HEK293T (cell line): ENCODE results near the gene FAM98B.

Source experiments
- ARNT ChIP-seq: fragments of 450-650 bp; IDR thresholded peaks from 2 replicates; pipeline ENCODE4 v1.6.1; 2017; ENCODE audit warnings: mild to moderate bottlenecking
- BHLHE40 ChIP-seq: fragments of 450-650 bp; IDR thresholded peaks from 2 replicates; pipeline ENCODE4 v1.6.1; 2016; ENCODE audit warnings: mild to moderate bottlenecking, moderate library complexity, borderline replicate concordance
- CTBP1 ChIP-seq: fragments of 450-650 bp; IDR thresholded peaks from 2 replicates; pipeline ENCODE4 v1.6.1; 2016; ENCODE audit warnings: borderline replicate concordance
- ELF4 ChIP-seq: fragments of 450-650 bp; IDR thresholded peaks from 2 replicates; pipeline ENCODE4 v1.6.1; 2017; ENCODE audit warnings: antibody characterized with exemption
- FOXA1 ChIP-seq: fragments of 450-650 bp; IDR thresholded peaks from 2 replicates; pipeline ENCODE4 v1.6.1; 2016; ENCODE audit warnings: mild to moderate bottlenecking
- FOXM1 ChIP-seq: fragments of 450-650 bp; IDR thresholded peaks from 2 replicates; pipeline ENCODE4 v1.6.1; 2017; ENCODE audit warnings: mild to moderate bottlenecking, borderline replicate concordance
- HDGF ChIP-seq: fragments of 450-650 bp; IDR thresholded peaks from 2 replicates; pipeline ENCODE4 v1.6.1; 2017; ENCODE audit warnings: antibody characterized with exemption, borderline replicate concordance
- L3MBTL2 ChIP-seq: fragments of 450-650 bp; conservative IDR thresholded peaks from 2 replicates; pipeline ENCODE4 v1.6.1; 2016; ENCODE audit warnings: mild to moderate bottlenecking
- NFRKB ChIP-seq: fragments of 450-650 bp; IDR thresholded peaks from 2 replicates; pipeline ENCODE4 v1.6.1; 2016; ENCODE audit warnings: mild to moderate bottlenecking, moderate library complexity
- SP1 ChIP-seq: fragments of 450-650 bp; IDR thresholded peaks from 2 replicates; pipeline ENCODE4 v1.6.1; 2017
- SUZ12 ChIP-seq: fragments of 450-650 bp; IDR thresholded peaks from 2 replicates; pipeline ENCODE4 v1.6.1; 2016; ENCODE audit warnings: mild to moderate bottlenecking
- TARDBP ChIP-seq: fragments of 450-650 bp; IDR thresholded peaks from 2 replicates; pipeline ENCODE4 v1.6.1; 2016

DNA sequence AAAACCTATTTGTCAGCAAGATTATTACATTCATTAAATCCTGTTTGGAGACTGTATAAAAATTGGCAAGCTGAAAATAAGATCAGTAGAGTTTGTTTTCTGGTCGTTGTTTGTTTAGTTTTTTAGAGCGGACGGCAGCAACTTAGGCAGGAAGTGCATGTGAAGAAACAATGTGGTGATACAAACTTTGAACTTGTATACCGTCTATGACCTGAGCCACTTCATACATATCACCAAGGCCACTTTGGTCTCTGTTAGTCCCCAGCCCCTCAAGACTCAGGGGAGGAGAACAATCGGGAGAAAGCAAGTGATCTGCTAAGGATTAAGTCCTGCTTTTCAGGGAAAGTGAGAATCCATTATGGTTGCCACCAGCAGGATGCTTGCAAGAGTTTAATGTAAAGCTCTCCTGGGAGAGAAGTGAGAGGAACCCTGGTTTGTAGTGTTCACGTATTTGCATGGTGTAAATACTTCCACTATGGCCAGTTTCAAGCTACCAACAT lies 79.5 kb downstream of the FAM98B start:
- TF ChIP-seq BHLHE40 (no peak), ELF4 (no peak), ARNT (no peak), CTBP1 (no peak), NFRKB (no peak), FOXA1 (no peak), HDGF (no peak), TARDBP (no peak), SUZ12 (no peak), L3MBTL2 (no peak), SP1 (no peak), FOXM1 (no peak)
